Measurements from ENCODE around the gene CLSTN2. TPM values are rescaled to one million over a fixed set of nuclear protein-coding genes. Genes with fewer than 3 reads are reported as not detected.

CLSTN2 gene
- total RNA-seq, 1 donor from 2014 or later, result 143 TPM

- H3K27me3 Mint-ChIP-seq (ENCODE audit: unreplicated experiment), result no peaks in the 10 kb centered on the region
- H3K9me3 Mint-ChIP-seq (ENCODE audit: unreplicated experiment), result no peaks in the 10 kb centered on the region
- no peak overlapping the region for H3K27ac Mint-ChIP-seq (ENCODE audit: unreplicated experiment)
- H3K4me3 Mint-ChIP-seq (ENCODE audit: unreplicated experiment), result no peak overlapping the region
- DNase-seq (ENCODE audit: extremely low spot score, unreplicated experiment), result no peak
- H3K4me1 Mint-ChIP-seq (ENCODE audit: unreplicated experiment), result no peaks in the 10 kb centered on the region
- H3K36me3 Mint-ChIP-seq (ENCODE audit: unreplicated experiment), result peaks cover 2% of the 10 kb centered on the region
- TF ChIP-seq CTCF (IDR thresholded peaks at IDR 0.05), result no peak
These were observed 401.5 kb downstream of the CLSTN2 start for GRCh38 chr3:140336465-140336864.

GRCh38 chr3:140338916-140339315 is 403.9 kb downstream of the CLSTN2 start:
- Mint-ChIP-seq H3K27me3 (ENCODE audit: unreplicated experiment) (no peaks in the 10 kb centered on the region), H3K9me3 (ENCODE audit: unreplicated experiment) (no peaks in the 10 kb centered on the region), H3K36me3 (ENCODE audit: unreplicated experiment) (peaks cover 2% of the 10 kb centered on the region), H3K27ac (ENCODE audit: unreplicated experiment) (no peak overlapping the region), H3K4me1 (ENCODE audit: unreplicated experiment) (no peaks in the 10 kb centered on the region), H3K4me3 (ENCODE audit: unreplicated experiment) (no peak overlapping the region)
- no peak for TF ChIP-seq CTCF (IDR thresholded peaks at IDR 0.05)
- DNase-seq (ENCODE audit: extremely low spot score, unreplicated experiment), result no peak

GRCh38 chr3:140341203-140341602 is 406.2 kb downstream of the CLSTN2 start:
- Mint-ChIP-seq H3K27me3 (ENCODE audit: unreplicated experiment) (no peaks in the 10 kb centered on the region), H3K36me3 (ENCODE audit: unreplicated experiment) (peaks cover 3% of the 10 kb centered on the region), H3K27ac (ENCODE audit: unreplicated experiment) (no peak overlapping the region), H3K4me3 (ENCODE audit: unreplicated experiment) (no peak overlapping the region), H3K4me1 (ENCODE audit: unreplicated experiment) (peaks cover 6% of the 10 kb centered on the region), H3K9me3 (ENCODE audit: unreplicated experiment) (no peaks in the 10 kb centered on the region)
- DNase-seq (ENCODE audit: extremely low spot score, unreplicated experiment), result no peak
- TF ChIP-seq CTCF (IDR thresholded peaks at IDR 0.05), result no peak

GRCh38 chr3:140341817-140342403 is 406.9 kb downstream of the CLSTN2 start:
- peaks cover 3% of the 10 kb centered on the region for H3K36me3 Mint-ChIP-seq (ENCODE audit: unreplicated experiment)
- no peak overlapping the region for H3K4me3 Mint-ChIP-seq (ENCODE audit: unreplicated experiment)
- no peaks in the 10 kb centered on the region for H3K27me3 Mint-ChIP-seq (ENCODE audit: unreplicated experiment)
- no peak for TF ChIP-seq CTCF (IDR thresholded peaks at IDR 0.05)
- peaks cover 6% of the 10 kb centered on the region for H3K4me1 Mint-ChIP-seq (ENCODE audit: unreplicated experiment)
- DNase-seq (ENCODE audit: extremely low spot score, unreplicated experiment), result no peak
- H3K27ac Mint-ChIP-seq (ENCODE audit: unreplicated experiment), result no peak overlapping the region
- no peaks in the 10 kb centered on the region for H3K9me3 Mint-ChIP-seq (ENCODE audit: unreplicated experiment)

GRCh38 chr3:140342668-140343067 is 407.7 kb downstream of the CLSTN2 start:
- DNase-seq (ENCODE audit: extremely low spot score, unreplicated experiment), result no peak
- Mint-ChIP-seq H3K4me1 (ENCODE audit: unreplicated experiment) (peaks cover 6% of the 10 kb centered on the region), H3K27me3 (ENCODE audit: unreplicated experiment) (no peaks in the 10 kb centered on the region), H3K36me3 (ENCODE audit: unreplicated experiment) (peaks cover 3% of the 10 kb centered on the region), H3K27ac (ENCODE audit: unreplicated experiment) (no peak overlapping the region), H3K9me3 (ENCODE audit: unreplicated experiment) (no peaks in the 10 kb centered on the region), H3K4me3 (ENCODE audit: unreplicated experiment) (no peak overlapping the region)
- TF ChIP-seq CTCF (IDR thresholded peaks at IDR 0.05), result no peak

Measured in osteocyte (in vitro differentiated cells).